Glomerular visceral epithelial cell (primary cell): ENCODE results near the gene POLR2A.
A peak's percentile ranks its signal among the peaks of the same experiment; 100 is the strongest.
"Not testable (repeated sequence)": the region's sequence is repeated elsewhere in the genome, so short reads cannot be mapped to it uniquely, and the experiment has no call there.

Experiments used
- DNase-seq: peaks from one replicate; pipeline ENCODE4 v3.0.0-alpha.2; 2016; ENCODE audit errors: extremely low spot score

Gene POLR2A

DNA sequence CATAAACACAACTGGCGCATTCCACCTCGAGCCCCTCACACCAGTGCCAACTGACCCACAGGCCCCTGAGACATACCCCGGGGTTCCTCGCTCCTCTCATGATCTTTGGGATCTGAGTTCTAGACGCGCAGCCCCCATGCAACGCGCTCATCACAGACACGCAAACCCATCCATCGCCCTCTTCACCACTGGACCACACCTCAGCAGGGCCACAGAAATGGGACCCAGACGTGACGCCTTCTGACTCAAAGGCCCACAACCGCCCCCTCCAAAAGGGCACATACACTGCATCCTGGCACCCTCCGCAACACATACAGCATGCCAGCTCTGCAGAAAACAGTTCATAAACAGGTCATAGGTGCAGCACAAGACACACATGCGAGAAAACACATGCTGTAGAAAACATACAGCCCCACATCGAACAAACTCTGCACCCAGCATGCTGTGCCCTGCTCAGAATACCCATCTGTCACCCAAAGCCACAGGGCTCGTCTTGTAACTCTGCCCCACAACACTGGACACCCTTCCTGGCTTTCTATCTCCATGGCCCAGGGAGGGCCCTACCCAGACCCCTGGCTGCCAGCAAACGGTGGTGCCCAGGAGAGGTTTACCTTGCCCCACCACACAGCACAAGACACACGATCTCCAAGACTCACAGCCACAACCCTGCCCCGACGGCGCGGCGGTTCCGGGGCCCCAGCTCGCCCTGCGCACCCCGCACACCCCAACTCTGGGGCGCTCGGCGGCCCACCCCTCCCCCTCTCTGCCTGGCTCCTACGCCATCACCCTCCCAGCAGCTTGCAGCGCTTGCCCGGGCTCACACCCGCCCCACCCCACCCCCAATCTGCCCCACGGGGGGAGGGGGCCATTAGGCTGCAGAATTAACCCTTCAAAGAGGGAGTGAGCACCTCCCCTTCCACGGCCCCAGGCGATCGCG, 5.6 kb upstream of the POLR2A start:
- peak; percentile 48 for DNase-seq

DNA sequence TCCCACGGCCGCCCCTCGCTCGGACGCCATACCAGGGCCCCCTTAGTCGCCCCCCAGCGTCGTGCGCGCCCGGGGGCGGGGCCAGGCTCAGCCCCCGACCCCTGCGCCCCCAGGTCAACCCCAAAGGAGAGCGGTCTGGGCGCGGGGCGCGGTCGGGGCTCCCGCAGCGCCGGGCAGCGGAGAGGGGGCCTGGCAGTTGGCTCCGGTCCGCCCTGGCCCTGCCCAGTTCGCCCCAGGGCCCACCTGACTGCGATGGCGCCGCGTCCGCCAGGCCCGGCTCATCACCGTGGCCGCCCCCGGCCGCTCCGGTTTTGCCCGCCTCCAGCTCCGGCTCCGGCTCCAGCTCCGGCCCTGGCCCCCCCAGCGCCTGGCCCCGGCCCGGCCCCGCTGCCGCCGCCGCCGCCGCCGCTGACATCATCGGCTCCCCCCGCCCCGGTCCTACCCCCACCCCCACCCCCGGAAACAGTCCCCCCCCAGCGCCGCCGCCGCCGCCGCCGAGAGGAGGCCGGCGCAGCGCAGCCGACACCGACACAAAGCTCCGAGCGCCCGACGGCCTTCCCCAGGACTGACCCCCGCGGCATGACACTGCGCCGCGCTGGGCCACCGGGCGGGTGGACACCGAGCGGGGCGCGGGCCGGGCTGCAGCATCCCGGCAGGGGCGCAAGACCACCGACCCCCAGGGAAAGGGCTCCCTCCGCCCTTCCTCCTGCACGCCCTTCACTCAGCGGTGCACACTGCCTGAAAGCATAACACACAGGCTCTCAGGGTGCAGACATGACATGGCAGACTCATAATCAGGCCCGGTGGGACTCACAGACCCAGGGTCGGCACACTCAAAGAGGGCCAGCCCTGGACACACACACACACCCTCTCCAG, 4.7 kb upstream of the POLR2A start, which contains the start of gene ZBTB4:
ZBTB4 (minus strand) TSS at position 419 of the 876 bp plus-strand sequence. CDS start 12,830 bp downstream, outside the sequence.
- DNase-seq: peak; percentile 61

DNA sequence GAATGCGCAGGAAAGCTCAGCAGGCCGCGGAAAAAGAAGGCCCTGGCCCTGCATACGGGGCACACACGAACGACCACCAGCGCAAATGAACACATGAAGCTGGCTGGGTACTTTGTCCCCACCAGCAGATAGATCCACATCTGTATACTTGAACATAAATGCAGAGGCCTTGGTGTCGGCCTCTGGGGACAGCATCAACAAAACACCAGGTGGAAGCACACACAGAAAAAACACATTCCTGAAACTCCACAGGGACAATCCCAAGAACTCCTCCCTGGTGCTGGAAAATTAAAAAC, 4.1 kb upstream of the POLR2A start:
- no peak for DNase-seq

DNA sequence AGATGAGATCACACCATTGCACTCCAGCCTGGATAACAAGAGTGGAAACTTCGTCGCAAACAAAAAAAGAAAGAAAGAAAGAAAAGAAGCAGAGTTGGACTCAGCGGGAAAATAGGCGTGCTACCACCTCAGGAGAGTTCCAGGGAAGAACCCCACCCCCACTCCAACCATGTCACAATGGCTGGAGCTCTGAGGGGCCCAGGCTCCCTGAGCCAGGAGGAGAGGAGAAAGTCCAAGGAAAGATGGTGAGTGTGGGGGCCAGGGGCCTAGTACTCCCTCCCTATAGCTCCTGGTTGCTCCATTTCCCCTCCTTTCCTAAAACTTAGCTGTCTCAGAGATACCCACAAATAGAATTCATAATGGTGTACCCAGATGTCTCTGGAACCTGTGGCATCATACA, 2.9 kb upstream of the POLR2A start, which contains the start of gene SLC35G6:
SLC35G6 (plus strand) TSS at position 172 of the 400 bp plus-strand sequence; CDS start at position 243, 71 bp downstream.
- not testable (repeated sequence) for DNase-seq

DNA sequence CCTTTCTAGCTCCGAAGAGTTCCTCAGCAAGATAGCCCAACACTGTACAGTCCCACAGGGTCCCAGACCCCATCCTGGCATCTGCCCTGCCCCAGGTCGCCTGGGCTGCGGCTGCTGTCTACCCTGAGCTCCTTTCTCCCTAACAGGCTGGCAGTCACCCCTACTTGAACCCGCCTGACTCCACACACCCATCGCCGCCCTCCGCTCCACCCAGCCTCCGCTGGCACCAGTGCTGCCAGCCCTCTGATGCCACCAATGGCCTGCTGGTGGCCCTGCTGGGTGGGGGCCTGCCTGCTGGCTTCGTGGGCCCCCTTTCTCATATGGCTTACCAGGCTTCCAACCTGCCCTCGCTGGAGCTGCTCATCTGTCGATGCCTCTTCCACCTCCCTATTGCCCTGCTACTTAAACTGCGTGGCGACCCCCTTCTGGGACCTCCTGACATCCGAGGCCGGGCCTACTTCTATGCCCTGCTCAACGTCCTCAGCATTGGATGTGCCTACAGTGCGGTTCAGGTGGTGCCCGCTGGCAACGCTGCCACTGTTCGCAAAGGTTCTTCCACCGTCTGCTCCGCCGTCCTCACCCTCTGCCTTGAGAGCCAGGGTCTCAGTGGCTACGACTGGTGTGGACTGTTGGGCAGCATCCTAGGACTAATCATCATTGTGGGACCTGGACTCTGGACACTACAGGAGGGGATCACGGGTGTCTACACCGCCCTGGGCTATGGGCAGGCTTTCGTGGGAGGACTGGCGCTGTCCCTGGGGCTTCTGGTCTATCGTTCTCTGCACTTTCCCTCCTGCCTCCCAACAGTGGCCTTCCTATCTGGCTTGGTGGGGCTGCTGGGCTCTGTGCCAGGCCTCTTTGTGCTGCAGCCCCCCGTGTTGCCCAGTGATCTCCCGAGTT, 2.1 kb upstream of the POLR2A start:
- DNase-seq: not testable (repeated sequence)

DNA sequence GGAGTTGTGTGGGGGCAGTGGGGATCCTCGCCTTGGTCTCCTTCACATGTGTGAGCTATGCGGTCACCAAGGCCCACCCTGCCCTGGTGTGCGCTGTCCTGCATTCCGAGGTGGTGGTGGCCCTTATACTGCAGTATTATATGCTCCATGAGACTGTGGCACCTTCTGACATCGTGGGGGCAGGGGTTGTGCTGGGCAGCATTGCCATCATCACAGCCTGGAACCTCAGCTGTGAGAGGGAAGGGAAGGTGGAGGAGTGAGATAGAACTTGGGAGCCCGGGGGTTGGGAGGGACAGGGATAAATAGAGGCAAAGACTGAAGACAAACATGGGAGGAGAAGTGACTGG, 1.5 kb upstream of the POLR2A start:
- not testable (repeated sequence) for DNase-seq

DNA sequence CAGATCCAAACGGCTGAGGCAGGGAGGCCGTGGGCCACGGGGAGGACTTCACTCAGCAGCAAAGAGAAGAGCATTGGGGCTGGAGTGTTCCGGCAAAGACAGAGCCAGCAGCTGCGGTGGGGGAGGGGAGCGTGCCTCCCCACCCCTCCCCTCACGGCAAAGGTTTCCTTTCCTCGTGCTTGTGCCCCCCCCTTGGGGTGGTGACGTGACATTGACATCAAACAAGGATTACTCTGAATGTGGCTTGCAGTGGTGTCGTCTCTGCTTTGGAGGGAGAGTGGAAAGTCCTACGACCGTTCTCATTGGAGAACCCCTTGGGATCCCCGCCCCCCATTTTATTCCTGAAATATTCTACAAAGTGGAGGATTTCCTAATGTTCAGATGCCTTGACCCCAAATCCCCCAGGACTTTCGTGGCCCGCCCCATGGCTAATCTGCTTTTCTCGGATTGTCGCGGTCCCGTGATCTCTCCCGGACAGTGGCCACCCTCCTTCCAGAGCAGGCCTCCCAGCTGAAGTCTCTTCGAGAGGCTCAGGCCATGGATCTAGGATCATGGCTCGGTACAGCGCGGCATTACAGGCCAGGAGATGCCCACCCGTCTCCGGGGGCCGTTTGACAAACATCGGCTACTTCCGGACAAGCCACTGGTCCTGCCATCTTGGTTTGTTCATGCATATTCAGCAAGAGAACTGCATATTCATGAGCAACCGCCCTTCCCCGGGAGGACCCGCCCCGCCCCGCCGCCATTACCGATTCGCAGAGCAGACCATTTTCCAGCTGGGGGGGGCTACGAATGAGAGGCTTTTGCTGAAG, 705 bp upstream of the POLR2A start:
- DNase-seq: peak; percentile 95

DNA sequence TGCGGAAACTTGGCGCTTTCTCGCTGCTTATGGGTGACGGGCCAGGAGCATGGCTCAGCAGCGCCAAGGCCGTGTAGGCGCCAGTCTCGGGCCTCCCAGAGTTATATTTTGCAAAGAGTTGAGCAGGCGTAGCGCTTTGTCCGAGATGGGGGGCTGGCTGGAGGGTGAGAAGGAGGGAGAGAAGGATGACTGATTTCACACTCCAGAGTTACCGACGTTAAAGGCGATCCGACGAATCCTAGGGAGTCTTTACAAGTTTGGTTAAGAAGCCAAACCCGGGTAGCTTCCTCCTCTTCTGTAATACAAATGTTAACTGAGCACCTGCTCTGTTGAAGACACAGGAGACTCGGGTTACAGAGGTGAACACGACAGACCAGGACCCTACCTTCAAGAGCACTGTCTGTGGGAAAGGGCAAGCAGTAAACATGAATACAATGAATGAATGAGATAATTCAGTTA, 782 bp downstream of the POLR2A start:
- no peak for DNase-seq

DNA sequence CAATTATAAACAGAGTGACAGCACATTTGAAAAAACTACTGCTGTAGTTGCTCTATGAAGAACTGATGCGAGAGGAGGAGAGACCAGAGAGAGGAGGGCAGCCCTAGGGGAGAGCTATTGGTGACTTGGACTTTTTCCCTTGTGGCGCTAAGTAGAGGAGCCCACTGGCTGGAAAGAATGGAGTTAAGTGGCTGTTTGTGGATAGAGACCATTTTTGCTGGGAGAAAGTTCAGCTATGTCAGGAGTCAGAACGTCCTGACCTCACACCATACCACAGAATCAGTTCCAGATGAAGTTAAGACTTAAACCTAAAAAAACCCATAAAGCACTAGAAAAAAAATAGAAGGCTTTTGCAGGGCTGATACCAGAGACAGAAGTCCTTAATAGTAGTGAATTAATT, 2.0 kb downstream of the POLR2A start:
- peak; percentile 18 for DNase-seq

DNA sequence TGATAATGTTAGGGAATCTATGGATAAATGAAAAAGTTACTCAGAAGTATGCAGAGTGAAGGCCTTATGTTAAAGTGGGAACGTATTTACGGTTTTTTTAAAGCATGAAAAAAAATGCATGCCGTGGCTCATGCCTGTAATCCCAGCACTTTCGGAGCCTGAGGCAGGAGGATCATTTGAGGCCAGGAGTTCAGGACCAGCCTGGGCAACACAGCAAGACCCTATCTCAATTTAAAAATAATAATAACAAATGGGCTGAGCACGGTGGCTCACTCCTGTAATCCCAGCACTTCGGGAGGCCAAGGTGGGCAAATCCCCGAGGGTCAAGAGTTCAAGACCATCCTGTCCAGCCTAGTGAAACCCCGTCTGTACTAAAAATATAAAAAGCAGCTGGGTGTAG, 6.0 kb downstream of the POLR2A start:
- DNase-seq: no peak

DNA sequence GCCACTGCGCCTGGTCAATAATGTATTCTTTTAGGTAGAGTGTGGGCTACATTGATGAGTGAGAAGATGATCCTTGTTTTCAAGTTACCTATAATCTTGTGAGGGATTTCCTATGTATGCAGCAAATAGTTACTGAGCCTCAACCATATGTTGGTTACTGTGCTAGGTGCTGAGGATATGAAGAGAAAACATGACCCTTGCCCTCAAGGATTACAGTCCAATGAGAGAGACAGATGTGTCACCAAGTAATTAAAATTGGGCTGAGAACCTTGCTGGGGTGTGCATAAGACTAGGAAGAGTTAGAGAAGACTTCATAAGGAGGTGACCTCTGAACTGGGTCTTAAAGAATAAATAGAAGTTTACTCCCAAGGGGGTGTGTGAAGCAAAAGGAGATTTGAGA, 7.4 kb downstream of the POLR2A start:
- no peak for DNase-seq

DNA sequence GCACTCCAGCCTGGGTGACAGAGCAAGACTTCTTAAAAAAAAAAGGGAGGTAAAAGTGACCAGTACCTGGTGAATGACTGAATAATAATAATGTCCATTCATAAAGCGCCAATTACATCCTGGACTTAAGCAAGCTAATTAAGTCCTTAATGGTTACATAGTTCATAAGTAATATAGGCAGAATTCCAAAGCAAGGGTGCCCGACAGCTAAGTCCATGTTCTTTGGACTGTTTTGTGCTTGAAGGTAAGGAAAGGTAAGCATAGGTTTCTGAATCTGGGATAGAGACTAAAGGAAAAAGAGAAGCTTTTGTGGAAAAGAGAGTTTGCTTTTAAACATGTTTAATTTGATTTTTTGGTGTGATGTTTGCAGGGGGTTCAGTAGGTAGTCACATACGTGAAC, 9.8 kb downstream of the POLR2A start:
- no peak for DNase-seq

DNA sequence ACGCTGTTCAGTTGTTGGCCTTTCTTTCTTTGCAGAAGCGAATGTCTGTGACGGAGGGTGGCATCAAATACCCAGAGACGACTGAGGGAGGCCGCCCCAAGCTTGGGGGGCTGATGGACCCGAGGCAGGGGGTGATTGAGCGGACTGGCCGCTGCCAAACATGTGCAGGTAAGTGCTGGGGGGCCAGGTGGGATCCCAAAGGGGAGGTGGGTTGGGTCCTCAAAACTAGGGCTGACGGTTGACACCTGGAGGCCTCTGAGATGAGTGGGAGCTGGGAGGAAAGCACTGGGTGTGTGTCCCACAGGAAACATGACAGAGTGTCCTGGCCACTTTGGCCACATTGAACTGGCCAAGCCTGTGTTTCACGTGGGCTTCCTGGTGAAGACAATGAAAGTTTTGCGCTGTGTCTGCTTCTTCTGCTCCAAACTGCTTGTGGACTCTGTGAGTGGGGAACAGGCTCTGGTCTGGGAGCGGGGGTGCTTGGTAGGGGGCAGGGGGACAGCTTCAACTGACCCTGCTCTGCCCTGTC, 11.8 kb downstream of the POLR2A start:
- DNase-seq: no peak

DNA sequence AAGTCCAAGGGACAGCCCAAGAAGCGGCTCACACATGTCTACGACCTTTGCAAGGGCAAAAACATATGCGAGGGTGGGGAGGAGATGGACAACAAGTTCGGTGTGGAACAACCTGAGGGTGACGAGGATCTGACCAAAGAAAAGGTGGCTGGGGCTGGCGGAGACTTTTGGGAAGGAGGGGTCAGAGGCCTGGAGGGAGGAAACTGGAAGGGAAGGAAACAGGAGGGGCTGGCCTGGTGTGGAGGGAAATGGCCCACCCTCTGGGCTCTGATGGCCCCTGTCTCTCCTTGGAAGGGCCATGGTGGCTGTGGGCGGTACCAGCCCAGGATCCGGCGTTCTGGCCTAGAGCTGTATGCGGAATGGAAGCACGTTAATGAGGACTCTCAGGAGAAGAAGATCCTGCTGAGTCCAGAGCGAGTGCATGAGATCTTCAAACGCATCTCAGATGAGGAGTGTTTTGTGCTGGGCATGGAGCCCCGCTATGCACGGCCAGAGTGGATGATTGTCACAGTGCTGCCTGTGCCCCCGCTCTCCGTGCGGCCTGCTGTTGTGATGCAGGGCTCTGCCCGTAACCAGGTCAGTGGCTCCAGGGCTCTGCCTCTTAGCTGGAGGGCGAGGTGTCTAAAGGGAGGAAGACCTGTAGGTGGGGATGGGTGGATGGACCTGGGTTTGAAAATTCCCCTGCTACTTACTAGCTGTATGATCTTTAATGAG, 12.5 kb downstream of the POLR2A start:
- no peak for DNase-seq

DNA sequence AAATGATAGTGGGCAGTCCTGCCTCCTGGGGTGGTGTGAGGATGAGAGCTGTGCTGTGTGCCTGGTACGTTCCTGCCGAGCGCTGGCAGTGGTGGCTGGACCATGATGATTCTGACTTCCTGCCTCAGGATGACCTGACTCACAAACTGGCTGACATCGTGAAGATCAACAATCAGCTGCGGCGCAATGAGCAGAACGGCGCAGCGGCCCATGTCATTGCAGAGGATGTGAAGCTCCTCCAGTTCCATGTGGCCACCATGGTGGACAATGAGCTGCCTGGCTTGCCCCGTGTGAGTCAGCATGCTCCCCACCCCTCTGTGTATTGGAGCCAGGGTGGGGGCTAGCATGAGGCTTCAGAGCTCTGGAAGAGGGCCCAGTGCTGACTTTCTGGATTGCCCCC, 13.1 kb downstream of the POLR2A start:
- DNase-seq: no peak

DNA sequence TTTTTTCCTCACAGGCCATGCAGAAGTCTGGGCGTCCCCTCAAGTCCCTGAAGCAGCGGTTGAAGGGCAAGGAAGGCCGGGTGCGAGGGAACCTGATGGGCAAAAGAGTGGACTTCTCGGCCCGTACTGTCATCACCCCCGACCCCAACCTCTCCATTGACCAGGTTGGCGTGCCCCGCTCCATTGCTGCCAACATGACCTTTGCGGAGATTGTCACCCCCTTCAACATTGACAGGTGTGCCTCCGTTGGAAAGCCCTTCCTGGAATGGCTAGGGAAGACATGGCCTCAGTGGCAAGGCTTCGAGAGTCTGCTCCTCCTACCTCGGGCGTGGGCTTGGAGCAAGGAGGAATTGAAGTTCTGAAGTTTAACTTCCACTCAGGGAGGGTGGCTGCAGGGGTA, 13.5 kb downstream of the POLR2A start:
- DNase-seq: no peak

DNA sequence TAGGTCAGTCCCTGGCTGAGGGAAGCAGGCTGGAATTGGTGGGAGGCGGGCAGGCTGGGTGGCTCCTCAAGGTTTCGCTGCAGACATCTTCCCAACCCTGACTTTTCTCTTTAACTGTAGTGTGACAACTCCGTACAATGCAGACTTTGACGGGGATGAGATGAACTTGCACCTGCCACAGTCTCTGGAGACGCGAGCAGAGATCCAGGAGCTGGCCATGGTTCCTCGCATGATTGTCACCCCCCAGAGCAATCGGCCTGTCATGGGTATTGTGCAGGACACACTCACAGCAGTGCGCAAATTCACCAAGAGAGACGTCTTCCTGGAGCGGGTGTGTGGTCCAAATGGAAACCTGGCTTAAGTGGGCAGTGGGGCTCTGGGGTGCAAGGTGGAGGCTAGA, 15.0 kb downstream of the POLR2A start:
- DNase-seq: no peak

DNA sequence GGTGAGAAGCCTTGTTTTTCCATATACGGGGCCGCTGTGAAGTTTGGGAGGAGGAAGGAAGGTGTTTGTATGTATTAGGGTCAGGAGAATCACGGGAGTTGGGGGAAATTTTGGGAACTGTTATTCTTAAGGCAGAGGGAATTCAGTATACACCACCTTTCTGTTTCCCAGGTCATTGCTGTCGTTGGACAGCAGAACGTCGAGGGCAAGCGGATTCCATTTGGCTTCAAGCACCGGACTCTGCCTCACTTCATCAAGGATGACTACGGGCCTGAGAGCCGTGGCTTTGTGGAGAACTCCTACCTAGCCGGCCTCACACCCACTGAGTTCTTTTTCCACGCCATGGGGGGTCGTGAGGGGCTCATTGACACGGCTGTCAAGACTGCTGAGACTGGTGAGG, 17.6 kb downstream of the POLR2A start:
- DNase-seq: no peak

DNA sequence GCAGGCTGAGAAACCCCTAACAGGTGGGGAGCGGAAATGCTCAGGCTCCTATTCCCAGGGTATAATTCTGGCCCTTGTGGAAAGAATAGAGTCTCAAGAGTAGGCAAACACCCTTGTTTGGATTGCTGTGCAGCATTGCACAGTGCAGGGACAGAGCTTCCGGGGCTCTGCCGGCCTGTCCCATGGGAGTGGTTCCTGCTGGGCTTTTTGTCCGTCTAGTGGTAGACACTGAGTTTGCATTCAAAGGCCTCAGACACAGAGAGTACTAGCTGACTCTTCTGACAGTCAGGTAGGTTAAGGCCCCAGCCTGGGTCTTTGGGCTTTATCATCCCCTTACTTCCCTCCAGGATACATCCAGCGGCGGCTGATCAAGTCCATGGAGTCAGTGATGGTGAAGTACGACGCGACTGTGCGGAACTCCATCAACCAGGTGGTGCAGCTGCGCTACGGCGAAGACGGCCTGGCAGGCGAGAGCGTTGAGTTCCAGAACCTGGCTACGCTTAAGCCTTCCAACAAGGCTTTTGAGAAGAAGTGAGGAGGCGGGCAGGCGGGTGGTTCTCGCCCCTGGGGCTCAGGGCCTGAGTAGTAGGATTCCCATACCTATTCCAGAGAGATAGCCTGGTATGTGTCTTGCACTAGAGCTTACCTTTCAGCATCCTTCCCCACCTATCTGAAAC, 18.1 kb downstream of the POLR2A start:
- no peak for DNase-seq
